Fibroblast of peridontal ligament (primary cell): ENCODE results near the gene RNF138.
"Not testable (repeated sequence)": the region's sequence is repeated elsewhere in the genome, so short reads cannot be mapped to it uniquely, and the experiment has no call there.

Experiments used
- DNase-seq: peaks from one replicate; pipeline ENCODE4 v3.0.0-alpha.2; 2010; ENCODE audit errors: extremely low read depth

RNF138 gene, protein sequence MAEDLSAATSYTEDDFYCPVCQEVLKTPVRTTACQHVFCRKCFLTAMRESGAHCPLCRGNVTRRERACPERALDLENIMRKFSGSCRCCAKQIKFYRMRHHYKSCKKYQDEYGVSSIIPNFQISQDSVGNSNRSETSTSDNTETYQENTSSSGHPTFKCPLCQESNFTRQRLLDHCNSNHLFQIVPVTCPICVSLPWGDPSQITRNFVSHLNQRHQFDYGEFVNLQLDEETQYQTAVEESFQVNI

DNA sequence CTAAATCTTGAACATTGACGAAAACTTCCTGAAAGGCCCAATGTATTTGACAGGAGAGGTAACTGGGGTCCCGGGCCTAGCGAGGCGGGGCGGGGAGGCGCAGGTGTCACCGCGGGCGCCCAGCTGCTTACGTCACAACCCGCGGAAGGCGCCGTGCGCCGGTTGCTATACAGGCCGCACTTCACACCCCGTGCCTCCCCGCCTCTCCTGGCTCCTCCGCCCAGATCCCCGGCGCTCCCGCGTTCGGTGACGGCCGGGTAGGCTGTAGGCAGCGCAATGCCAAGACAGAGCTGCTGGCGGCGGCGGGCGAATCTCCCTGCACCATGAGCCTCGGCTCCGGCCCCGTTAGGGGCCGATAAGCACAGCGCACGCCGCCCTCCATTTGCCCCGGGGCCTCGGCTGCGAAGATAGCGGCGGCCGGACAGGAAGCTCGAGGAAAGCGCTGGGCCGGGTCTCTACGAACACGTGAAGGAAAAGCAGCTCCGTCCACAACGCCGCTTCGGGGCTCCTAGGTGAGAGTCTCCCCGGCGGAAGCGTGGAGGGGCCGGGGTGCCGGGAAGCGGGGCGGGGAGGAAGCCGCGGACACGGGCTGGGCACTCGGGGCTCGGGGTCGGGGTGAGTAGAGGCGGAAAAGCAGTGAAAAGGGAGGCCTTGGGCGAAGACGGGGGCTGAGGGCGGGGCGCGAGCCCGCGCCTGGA lies at the start of gene RNF138:
RNF138 (plus strand) TSS at position 151 of the 698 bp plus-strand sequence. CDS start 903 bp downstream, outside the sequence.
- peak; percentile 69 for DNase-seq

DNA sequence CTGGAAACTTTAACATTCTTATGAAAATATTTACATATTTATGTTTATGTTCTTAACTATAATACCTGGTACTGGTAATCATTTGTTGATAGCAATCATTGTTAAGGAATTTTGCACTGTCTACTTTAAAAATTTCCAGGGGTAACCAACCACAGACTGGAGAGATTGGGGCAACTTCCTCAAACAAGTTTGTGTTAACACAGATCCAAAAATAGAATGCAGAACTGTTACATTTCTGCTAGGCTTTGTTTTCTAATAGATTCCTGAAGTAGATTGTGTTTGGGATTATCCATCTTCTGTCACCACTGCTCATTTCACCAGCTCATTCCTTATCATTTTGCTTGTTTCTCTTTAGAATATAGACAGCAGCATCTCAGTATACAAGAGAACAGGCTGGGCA lies 49.3 kb upstream of the RNF138 start:
- no peak for DNase-seq

DNA sequence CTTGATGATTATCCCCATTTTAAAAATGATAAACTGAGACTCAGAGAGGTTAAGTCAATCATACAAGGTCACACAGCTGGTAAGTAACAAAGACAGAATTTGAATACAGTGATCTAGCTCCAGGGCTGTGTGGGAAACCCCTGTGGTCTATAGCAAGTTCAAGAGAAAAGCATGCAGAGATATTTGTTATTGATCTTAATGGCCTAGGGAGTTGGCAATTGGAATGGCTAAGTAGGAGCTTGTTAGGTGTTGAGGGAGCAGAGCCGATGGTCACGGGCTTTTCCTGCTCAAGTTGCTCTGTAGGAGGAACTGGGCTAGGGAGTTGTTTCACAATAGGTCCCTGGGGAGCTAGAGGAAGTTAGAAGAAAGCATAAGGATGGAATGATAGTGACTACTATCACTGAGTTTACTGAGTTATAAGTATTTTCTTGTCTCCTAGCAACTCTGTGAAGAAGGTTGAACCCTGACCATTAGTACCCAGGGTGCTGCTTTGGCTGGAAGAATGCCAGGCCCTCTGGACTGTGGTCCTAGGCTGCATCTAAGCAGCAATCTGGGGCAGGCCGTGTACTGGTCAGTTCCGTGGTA lies 43.1 kb upstream of the RNF138 start:
- peak; percentile 71 for DNase-seq

DNA sequence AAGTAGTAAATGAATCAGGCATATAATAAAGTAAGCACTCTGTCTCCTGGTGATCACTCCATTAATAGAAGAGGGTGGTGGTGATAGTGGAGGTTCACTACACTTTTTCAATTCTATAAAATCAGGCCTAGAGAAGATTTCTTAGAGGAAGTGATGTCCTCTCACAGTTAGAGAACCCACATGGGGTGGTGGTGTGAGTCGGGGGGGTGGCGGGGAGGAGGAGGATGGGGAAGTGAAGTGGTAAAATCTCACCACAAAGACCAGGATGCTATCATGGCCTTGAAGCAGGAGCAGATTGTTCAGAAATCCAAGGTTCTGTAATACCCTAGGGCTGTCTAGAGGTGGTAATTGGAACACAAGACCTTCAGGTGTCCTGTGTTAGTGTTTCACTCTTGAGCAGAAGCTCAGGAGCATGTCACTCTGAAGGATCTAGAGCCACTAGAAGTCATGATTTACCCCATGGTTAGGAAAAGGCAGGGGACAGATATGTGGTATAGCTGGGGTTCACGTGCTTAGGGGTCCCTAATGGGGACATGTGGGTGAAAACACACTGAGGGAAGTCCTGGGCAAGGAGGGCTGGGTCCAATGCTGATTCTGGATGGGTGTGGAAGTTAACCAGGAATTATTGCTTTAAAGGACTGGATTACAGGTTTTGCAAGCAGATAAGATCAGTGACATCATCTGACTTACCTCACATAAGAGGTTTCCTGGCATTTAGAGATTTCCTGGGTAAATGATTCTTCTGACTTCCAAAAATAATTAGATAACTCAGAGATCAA lies 42.1 kb upstream of the RNF138 start:
- no peak for DNase-seq

DNA sequence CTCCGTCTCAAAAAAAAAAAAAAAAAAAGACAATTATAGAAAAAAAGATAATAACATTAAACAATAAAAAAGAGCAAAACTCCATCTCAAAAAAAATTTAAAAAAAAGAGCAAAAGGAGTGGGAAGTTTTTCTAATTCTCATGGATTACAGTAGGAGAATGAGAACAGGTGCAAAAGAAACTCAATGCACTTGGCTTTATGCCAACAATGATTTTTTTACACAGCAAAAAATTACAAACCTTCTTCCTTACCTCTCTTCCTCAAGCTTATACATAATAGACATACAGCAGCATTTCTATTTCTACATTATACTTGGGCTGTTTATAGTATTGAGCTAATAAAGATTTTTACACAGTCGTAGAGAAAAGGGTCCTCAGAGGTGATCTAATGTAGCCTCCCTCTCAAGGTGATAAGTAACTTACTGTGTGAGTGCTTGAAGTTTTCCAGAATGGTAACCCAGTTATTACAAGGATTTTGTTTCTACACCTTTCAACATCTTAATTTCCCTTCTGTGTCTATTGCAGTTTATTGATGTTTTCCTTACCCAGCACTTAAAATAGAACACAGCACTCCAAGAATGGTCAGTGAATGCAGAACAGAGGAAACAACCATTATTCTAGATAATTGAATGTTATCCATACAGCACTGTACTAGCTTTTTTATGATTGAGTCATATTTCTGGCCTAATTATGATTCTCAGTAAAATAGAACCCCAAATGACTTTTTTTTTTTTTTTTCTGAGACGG lies 34.9 kb upstream of the RNF138 start:
- no peak for DNase-seq

DNA sequence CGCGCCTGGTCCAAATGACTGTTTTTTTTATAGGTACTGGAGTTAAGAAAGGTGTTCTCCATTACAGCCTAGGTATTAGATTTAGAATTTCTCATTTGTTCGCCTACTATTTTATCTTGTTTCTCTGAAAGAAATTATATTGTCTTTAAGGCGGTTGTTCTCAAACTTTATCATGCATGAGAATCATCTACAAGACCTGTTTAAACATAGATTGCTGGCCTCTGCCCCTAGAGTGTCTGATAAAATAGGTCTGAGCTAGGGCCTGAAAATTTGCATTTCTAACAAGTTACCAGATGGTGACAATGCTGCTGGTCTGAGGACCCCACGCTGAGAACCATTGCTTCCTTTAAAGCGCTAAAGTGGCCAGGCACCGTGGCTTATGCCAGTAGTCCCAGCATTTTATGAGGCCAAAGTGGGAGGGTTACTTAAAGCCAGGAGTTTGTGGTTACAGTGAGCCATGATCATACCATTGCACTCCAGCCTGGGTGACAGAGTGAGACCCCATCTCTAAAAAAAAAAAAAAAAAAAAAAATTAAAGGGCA lies 34.0 kb upstream of the RNF138 start:
- no peak for DNase-seq

DNA sequence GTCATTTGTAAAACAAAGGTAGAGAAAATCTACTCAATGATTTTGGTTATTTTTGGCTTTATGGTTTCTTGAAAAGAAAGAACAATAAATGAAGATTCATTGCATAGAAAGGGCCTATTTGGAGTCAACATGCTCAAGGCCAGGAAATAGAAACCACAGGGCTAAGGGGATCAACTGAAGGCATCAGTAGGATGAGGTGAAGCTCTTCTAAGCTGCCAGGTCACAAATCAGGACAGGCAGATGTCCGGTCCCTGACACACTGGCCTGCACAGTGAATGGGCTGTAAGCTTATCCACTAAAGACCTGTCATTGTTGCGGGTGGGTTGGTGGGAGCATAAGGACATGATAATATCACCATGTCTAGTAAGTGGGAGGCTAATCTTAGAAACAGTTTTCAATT lies 31.6 kb upstream of the RNF138 start:
- no peak for DNase-seq

DNA sequence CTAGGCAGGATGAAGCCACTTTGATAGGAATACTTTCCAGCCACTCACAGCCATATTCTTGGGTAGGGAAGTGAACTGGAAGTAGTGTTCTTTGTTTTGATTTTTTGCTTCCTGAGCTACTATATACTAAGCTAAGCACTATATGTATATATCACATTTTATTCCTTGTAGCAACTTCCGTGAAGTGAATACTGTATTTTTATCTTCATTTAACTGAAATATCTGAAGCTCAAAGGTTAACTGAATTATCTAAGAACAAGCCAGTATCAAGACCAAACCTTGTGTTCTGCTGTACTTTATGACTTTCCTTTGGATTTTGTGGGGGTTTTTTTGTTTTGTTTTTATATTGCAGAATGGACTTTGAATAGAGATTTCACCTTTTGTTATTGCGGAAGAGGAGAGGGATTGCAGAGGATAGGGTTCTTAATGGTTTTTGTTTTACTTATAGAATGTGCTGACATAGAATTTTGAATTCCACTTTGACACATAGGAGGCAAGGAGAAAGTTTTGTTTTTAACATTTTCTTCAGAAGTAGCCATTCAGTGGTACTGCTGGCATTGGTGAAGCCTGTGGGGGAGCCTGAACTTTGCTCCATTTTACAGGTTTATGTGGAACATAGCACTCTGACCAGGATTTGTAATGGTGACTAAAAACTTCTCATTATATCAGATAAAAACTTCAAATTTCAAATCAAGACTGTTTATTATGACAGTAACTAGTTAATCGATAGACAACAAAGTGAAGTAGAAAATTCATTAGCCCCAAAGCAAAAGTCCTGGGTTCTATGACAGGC lies 24.1 kb upstream of the RNF138 start:
- DNase-seq: no peak

DNA sequence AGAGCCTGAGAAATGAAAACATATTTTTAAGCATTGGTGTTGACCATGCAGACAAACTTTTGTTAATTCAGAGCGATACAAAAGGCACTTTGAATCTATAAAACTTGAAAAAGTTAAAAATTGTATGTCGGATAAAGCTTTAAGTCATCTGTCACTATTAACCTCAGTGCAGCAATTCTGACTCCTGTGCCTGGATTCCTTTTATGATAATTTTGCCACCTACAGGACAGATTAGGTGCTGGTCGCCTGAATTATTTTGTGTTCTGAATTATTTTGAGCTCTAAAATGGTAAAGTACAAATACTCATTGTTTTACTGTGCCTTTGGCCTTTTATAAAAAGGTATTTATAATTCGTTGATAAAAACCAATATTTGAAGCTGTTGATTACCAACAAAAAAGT lies 19.4 kb upstream of the RNF138 start:
- no peak for DNase-seq

DNA sequence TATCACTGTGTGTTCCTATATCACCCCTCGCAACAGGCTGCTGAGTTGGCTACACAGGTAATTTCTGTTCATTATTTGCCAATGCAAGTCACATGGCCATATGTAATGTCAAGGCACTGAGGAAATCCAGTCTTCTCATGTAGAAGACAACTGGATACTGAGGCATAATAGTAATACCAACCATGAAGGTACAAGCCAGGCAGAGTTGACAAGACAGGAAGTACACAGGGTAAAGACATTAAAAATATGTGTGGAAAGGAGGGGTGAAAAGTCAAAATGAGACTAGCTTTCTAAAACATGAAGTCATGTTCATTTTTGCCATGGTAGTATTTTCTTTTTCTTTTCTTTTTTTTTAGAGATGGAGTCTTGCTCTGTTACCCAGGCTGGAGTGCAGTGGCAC lies 17.5 kb upstream of the RNF138 start:
- DNase-seq: no peak

DNA sequence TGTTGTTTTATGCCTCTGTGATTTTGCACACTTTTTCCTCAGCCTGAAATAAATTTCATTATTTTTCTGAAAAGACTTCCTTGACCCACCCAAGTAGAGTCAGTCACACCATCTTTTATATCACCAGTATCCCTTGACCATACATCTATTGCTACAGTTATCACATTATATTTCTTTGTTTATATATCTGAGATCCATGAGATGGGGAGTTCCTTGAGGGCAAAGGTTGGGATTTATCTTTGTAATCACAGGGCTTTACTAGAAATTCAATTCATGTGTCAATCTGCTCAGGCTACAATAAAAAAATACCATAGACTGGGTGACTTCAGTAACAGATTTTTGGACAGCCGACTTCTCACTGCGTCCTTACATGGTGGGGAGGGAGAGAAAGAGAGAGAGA lies 12.8 kb upstream of the RNF138 start:
- no peak for DNase-seq

DNA sequence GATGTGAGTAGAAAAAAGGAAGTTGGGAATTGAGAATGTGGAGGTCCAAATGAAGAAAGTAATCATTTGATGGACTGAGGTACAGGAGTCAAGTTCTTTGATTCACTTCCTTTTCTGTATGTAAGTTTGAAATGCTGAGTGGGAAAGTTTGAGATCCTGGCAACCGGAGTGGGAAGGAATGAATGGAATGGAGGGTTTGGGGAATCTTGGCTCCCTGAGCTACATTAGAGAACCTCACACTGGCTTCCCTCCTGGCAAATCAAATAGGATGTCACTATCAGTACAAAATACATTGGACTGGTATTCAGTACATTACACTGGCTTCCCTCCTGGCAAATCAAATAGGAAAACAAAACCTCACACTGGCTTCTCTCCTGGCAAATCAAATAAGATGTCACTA lies 9.8 kb upstream of the RNF138 start:
- peak; percentile 32 for DNase-seq

DNA sequence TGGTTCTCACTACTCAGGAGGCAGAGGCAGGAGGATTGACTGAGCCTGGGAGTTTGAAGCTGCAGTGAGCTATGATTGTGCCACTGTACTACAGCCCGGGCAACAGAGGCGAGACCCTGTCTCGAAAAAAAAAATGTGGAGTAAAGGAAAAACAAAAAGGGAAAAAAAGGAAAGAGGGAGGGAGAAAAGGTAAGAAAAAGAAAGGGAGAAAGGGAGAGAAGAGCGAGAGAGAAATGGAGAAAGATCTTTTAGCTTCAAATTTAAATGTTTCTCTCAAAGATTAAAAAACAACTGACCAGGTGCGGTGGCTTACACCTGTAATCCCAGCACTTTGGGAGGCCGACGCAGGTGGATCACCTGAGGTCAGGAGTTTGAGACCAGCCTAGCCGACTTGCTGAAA lies 7.9 kb upstream of the RNF138 start:
- DNase-seq: no peak

DNA sequence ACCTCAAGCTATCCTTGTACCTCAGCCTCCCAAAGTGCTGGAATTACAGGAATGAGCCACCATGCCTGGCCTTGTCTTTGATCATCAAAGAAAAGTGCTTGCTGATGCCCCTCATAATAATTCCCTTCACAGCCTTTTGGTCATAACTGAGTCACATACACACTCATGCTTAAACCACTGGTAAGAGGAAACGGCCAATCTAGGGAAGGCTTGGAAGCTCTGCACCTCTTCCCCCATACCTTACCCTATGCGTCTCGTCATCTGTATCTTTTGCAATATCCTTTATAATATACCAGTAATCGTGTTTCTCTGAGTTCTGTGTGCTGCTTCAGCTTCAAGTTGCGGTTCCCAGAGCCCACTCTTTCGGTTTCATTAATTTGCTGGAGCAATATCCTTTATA lies 4.8 kb upstream of the RNF138 start:
- peak; percentile 16 for DNase-seq

DNA sequence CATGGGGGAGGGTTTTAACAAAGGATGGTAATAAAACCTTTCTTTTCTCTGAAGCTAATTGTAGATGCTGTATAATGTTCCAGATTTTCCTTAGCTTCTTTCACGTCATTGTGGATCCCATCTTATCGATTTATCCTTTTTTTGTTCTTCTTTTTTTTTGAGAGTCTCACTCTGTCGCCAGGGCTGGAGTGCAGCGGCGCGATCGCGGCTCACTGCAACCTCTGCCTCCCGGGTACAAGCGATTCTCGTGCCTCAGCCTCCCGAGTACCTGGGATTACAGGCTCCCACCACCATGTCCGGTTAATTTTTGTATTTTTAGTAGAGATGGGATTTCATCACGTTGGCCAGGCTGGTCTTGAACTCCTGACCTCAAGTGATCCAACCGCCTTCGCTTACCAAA lies 843 bp upstream of the RNF138 start:
- not testable (repeated sequence) for DNase-seq

DNA sequence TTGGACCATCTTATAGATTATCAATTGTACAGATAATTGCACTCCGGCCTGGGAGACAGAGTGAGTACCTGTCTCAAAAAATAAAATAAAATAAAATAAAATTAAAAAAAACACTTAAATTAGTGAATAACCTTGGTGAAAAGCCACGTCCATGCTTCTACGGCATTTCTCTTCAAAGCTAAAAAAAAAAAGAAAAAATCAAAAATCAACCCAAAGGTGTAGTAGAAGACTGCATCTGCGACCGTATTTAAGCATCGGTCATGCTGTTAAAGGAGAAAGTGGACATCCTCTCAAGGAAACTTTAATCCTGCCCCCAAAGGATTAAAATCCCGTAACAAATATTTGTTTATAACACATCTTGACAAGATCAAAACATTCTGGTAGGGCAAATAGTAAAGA lies 350 bp upstream of the RNF138 start:
- DNase-seq: no peak

DNA sequence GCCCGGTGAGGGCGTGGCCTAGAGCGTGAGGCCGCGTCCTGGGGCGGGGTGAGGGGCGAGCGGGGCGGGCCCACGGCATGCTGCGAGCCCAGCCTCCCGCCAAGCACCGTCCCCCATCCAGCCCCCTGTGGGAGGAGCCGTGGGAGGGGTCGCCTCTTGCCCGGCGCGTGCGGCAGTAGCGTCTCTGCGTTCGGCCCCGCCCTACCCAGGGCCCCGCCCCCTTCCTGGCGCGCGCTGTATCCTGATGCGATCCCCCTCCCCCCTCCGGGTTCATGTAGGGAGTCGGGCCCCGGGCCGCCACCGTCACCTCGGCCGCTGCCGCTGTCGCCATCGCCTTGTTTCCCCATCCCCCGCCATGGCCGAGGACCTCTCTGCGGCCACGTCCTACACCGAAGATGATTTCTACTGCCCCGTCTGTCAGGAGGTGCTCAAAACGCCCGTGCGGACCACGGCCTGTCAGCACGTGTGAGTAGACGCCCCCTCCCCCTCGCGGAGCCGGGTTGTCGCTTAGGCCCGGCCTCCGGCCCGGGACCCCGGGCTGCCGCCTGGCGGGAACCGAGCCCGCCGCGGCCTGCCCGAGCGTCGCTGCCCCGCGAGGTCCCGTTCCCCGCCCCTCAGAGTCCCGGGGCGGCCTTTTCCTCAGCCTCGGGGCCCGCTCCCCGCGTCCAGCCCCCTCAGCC lies 888 bp downstream of the RNF138 start:
- DNase-seq: peak; percentile 92

DNA sequence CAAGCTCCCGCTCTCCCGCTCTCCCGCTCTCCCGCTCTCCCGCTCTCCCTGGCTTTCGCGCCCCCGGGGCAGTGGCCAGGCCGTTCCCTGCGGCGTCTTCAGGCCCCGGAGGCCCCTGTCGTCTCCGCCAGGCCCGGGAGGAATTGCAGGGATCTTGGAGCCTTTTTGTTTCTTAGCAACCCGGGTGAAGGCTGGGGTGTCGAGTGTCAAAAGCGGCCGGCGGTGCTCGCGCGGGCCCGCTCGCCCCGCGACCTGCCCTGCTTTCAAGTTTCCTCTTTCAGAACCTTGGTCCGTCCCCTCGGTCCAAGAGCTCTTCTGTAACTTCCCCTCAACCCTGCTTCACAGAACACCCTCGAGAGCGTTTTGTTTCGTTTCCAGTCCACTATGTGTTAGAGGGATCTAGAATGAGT lies 1.4 kb downstream of the RNF138 start:
- peak; percentile 58 for DNase-seq

DNA sequence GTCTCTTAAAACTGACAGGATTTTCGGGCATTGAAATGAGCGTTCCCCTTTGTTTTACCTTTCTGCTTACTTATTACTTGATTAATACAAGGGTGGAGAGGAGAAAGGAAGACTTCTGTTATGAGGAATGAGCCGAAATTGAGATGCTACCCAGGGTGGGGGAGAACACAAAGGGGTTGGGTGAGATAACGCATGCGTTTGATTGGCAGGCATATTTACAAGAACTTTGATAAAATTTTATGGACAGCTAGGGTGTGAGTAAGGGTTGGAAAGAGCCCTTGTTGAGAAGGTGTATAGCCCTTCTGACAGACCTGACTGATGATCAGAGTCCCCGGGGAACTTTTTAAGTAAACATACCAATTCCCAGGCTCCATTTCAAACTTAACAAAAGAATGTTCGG lies 1.8 kb downstream of the RNF138 start:
- DNase-seq: no peak
